HG02798 (cell line): ENCODE measurements around the gene AFMID.

Source experiments
- ATAC-seq: cut with Tn5 transposase; IDR thresholded peaks from one replicate; pipeline ENCODE4 v1.9.1; 2021; ENCODE audit warnings: mild to moderate bottlenecking; ENCODE audit not compliant: unreplicated experiment, poor library complexity

AFMID gene

DNA sequence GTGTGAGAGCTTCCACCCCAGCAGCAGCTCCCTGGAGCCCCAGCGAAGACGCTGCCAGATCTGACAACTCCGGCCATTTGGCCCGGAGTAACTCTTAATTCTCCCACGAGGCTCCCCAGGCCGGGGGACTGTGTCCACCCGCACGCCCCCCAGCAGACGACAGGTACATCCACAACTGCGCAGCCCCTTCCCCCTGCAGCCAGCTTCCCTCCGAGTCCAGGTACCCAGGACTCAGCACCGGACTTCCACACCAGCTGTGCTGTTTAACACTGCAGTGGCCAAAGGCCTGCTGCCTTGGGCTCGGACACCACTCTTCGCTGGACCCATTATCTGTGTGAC lies 11.6 kb upstream of the AFMID start:
- no peak for ATAC-seq

DNA sequence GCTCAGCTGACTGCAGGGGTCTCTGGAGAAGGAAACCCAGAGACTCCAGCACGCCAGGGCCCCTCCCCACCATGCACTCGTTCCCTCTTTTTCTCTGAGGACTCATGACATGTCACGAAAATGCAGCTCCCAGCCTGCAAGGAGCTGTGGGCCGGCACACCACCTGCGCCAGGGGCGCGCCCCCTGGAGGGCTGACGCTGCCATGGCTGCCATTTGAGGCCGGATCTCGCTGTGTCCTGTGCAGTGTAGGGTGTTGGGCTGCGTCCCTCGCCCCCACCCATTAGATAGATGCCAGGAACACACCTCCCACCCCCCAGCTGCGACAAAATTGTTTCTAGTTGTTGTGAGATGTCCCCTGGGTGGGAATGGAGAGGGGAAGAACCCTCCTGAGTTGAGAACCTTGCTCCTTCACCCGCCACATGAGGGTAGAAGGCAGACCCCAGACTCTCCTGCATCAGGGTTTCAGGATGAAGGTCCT lies 10.6 kb upstream of the AFMID start:
- peak; percentile 49 for ATAC-seq

DNA sequence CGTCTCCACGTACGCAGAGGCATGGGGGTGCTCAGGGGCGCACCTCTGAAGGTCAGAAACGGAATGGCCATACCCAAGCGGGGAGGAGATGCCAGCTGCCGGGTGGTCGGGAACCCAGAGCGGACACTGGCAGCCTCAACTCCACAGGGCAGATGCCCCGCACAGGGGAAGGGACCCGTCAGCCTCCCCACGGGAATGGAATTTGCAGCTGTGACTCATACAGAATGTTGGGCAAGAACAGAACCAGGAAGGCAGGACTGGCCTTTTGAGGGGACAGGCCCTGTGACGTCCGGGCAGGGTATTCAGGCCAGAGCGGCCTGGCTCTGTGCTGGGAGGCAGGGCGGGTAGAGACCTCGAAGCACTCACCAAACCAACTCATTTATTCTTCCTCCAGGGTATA lies 7.8 kb upstream of the AFMID start:
- ATAC-seq, result no peak

DNA sequence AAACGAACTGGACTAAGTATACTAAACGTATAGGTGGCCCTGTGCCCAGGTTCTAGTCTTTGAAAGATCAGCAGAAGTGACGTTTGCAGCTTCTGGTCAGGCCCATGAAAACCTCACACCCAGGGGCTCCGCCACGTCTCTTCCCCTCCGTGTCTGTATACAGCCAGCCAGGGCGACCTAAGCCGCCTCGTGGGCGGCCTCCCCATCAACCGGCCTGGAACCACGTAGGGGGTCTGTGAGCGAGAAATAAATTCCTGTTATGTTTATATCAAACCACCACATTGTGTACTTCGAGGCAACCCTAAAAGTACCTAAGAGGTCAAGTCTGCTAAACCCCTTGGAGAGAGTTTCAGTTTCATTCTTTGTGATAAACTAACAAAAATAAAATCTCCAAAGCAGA lies 7.1 kb upstream of the AFMID start:
- ATAC-seq, result no peak

DNA sequence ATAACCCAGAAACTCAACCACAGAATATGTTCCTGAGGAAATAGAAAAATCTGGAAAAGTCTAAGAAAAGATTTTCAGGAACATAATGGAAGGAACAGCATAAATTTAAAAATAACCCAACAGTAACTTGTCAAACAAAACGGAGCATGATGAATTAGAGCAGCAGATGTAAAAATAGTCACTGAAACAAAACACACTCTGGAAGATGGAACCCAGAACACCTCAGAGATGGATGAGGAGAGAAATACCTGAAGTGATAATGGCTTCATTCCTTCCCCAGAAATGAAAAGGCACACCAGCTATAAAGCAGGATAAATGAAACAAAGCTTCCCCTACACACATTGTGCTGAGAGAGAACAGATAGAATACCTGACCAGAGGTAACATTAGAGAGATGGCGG lies 6.7 kb upstream of the AFMID start:
- no peak for ATAC-seq

DNA sequence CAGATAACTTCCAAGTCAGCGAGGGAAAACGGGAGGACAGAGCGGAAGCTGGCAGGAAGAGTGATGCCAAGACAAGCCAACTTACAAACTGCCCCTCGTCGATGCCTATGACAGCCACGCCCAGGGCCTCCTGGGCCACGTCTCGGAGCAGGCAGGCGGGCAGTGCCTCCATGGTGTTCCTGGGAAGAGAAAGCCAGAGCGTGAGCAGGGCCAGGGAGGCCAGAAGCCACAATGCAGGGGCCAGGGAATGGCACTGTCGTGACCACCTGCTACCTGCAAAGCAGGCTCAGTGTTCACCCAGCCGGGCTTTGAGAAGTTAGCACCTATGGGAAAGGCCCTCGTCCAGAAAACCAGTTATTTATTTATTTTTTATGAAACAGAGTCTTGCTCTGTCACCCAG lies 4.7 kb upstream of the AFMID start:
- no peak for ATAC-seq

DNA sequence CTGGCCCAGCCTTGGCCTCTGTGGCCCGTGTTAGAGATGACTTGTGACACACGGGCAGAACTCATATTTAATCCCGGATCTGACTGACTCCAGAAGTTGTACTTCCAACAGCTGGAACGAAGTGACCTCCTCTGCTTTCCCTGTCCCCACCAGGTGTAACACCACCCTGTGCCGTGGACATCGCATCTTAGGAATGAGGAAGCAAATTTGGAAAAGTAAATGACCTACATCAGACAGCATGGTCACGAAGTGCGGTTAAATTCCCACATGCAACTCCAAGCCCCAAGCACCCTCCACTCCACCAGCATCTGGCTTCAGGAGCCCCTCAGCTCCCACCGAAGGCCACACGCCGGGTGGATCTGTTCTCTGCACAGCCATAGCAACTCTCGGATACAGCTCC lies 3.2 kb upstream of the AFMID start:
- no peak for ATAC-seq

DNA sequence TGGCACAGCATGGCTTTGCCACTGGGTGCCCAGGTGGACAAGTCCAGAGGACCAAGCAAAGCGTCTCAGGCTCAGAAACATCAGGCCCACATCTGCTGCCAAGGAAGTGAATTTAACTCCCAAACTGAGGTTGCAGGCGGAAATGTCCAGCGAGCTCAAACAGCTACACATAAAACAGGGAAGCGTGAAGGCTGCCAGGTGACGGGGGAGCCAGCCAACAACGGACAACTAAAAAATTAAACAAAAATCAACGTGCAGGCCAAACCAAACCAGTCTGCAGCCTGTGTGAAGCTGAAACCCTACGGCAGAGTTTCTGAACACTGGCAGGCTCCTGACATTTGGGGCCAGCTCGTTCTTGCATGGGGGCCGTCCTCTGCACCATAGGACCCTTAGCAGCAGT lies 2.8 kb upstream of the AFMID start:
- ATAC-seq, result no peak

DNA sequence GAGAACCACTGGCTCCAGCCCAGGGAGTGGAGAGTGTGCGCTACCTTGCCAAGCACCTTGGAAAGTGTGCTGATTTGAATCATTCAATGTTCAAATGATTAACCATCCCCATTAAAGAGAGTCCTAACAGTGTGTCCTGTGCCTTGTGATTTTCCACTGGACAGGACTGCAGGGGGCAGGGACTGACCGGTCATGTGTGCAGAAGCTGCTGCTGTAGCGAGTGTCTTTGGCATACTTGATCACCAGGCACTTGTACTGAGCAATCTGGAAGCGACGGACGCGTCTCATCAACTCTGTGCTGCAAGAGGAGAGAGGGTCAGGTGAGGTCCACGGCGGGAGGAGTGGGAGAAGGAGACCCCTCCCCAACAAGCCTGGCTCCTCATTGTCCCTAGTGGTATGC lies 2.3 kb upstream of the AFMID start:
- no peak for ATAC-seq

DNA sequence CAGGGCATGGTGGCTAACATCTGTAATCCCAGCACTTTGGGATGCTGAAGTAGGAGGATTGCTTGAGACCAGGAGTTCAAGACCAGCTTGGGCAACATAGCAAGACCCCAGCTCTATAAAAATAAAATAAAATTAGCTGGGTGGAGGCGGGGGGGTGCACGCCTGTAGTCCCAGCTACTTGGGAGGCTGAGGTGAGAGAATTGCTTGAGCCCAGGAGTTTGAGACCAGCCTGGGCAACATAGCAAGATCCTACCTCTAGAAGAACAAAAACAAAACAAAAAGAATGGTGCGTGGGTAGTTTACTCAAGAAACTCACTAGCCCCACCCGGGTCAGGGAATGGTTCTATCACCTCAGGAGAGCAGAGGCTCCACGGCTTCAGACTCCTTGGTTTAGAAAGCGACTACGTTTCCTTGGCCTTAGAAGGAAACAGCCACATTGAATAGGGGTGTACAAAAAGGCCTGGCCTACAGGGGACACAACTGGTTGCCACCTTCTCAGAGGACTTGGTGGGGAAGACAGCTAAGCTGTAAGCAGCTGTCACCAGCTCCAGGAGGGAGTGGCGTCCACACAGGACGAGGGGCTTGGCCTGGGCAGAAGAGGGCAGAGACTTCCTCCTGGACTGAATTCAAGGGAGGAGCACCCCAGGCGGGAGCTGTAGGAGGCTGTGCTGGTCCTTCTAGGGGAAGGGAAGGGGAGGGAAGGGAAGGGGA lies 1.0 kb upstream of the AFMID start:
- no peak for ATAC-seq

DNA sequence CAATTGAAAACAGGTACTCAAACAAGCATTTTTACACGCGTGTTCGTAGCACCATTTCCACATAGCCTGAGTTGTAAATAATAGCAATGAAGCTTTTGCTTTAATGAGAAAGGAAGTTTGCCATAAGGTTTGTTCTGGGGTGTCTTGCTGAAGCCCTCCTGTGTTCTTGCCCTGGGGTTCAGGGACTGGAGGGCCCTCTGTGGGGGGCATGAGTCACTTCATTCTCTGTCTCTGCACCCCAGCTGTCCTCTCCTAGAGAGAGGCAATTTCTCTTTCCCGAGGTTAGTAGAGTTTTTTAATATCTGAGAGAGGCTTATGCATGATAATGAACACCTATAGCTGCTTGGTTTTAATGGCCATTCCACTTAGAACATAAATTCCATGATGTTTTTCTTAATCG lies 9.6 kb downstream of the AFMID start:
- no peak for ATAC-seq

DNA sequence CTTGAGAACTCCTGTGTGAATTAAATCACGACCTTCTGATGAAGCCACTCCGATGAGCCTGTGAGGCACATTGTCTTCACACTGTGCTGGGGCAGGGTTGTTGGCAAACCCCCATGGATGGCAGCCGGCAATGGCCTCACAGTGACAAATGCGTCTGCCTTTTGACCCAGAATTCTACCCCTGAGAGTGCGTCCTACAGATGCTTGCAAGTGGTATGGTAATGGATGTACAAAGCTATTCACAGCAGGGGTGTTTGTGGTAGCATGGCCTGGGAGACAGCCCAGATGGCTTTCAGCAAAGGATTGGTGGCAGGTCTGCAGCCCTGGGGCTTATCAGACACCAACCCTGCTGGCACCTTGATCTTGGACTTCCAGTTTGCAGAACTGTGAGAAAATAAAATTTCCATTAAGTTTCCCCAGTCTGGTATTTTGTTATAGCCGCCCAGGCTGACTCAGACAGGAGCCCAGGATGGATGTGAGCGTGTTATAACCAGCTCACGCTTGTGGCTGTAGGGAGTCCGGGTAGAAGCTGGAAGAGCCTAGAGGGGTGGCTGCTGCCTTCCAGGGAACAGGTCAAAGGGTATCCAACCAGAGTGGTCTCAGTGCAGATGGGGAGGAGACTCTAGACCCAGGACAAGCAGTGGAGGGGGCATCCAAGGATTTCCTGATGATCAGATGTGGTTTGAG lies 10.1 kb downstream of the AFMID start:
- ATAC-seq, result no peak

DNA sequence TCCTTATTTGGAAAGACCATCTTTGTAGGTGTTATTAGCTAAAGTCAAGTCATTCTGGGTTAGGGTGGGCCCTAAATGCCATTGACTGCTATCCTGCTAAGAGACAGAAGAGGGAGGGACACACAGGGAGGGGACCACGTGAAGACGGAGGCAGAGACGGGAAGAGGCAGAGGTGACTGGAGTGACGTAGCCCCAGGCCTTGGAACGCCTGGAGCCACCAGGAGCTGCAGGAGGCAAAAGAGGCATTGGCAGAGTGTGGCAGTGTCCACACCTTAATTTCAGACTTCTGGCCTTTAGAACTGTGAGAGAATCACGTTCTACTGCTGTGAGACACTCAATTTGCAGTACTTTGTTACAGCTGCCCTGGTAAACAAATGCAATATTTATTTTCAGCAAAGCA lies 13.3 kb downstream of the AFMID start:
- no peak for ATAC-seq

DNA sequence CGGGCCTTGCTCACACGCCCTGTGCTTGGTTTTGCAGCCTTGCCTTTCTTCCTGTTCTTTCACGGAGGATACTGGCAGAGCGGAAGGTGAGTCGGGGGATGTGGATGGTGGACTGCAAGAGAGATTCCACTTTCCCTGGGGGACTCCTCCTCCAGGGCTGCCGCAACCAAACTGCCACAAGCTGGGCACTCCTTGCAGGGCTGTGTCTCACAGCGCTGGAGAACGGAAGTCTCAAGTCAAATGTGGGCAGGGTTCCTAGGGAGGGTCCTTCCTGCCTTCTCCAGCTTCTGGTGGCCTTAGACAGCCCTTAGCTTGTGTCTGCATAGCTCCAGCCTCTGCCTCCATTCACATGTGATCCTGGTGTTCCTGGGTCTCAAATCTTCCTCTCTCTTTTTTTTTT lies 15.5 kb downstream of the AFMID start:
- ATAC-seq, result no peak

DNA sequence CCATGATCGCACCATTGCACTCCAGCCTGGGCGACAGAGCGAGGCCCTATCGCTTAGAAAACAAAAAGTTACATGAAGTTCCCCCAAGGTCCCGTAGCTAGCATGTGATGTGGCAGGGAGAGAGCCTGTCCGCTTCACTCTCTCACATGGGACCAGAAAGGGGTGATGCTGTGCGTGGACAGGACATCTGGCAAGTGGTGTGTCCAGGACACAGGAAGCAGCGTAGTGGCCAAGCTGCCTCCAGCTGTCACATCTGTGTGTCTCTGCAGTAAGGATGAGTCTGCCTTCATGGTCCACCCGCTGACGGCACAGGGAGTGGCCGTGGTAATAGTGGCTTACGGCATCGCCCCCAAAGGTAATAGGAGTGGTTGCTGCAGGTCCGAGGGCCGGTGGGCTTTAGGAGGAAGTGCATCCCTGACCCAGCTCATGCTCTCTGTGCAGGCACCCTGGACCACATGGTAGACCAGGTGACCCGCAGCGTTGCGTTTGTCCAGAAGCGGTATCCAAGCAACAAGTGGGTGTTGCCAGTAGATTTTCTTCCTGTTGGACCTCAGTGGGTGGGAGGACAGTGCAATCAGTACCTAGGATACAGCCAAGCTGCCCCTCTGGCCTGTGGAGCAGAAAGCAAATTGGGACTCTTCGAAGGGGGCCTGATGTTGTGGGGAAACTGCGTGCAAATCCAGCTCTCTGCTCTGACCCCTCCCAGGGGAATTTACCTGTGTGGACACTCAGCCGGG lies 17.4 kb downstream of the AFMID start:
- no peak for ATAC-seq

DNA sequence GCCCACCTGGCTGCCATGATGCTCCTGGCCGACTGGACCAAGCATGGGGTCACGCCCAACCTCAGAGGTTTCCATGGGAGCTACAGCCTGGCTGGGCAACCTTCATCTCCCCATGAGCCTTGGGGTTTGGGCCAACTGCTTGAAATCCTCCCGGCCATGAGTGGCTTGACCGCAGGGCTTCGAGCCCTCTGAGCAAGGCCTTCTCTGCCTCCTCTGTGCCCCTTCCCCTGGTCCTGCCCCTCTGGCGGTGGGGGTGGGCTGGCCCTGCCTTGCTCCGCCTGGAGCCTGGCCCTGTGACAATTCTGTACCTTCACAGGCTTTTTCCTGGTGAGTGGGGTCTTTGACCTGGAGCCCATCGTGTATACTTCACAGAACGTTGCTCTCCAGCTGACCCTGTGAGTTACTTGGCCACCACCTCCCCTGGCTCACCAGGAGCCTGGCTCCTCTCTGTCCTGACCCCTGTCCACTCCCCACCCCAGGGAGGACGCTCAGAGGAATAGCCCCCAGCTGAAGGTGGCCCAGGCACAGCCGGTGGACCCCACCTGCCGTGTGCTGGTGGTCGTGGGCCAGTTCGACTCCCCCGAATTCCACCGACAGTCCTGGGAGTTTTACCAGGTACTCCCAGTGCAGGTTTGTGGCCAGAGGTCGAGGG lies 18.1 kb downstream of the AFMID start:
- ATAC-seq, result no peak

DNA sequence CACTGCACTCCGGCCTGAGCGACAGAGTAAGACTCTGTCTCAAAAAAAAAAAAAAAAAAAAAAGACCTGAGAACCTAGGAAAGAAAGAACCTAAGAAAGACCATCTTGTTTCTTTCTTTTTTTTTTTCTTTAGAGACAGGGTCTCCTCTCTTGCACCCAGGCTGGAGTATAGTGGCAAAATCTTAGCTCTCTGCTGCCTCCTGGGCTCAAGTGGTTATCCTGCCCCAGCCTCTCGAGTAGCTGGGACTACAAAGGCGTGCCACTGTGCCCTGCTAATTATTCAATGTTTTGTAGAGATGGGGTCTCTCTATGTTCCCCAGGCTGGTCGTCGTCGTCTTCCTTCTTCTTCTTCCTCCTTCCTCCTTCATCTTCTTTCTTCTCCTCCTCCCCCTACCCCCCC lies 19.1 kb downstream of the AFMID start:
- ATAC-seq, result no peak

DNA sequence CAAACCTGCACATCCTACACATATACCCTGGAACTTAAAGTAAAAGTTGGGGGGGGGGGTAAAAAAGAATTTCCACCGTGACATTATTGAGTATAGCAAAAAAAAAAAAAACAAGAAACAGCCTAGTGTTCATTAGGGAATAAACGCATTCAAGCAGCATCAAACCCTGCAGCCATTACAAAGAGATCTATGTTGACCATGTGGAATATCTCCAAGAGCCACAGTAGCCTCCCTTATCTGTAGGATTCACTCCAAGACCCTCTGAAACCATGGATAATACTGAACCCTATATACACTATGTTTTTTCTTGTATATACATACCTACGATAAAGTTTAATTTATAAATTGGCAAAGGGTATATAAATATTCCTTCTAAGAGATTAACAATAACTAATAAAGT lies 21.3 kb downstream of the AFMID start:
- no peak for ATAC-seq

DNA sequence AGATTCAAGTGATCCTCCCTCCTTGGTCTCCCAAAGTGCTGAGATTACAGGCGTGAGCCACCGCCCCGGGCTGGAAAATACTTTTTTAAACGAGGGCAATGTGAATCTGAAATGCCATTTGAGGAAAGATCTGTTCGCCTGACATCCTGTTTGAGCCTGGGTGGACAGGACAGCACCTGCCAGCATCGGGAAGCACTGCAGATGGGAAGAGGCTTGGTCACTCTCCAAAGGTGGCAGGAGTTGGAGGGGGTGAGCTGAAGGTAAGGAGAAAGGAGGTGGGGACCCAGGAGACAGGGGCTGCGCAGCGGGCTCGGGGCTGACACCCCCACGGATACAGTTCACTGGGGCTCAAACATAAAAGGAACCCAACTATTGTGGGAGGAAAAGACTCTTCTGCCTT lies 22.9 kb downstream of the AFMID start:
- ATAC-seq, result no peak

DNA sequence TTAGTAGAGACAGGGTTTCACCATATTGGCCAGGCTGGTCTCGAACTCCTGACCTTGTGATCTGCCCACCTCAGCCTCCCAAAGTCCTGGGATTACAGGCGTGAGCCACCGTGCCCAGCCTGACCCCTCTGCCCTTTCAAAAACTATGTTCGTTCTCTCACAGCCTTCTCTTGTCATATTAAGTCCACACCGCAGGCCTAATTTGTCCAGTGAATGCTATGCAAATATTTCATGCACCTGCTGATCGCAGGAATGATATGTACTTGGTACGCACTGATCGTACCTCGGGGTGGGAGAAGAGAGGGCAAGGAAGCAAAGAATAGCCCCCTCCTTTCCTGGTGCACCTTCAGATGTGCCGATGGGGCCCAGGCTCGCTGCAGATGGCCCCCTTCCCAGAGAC lies 23.9 kb downstream of the AFMID start:
- ATAC-seq, result no peak

DNA sequence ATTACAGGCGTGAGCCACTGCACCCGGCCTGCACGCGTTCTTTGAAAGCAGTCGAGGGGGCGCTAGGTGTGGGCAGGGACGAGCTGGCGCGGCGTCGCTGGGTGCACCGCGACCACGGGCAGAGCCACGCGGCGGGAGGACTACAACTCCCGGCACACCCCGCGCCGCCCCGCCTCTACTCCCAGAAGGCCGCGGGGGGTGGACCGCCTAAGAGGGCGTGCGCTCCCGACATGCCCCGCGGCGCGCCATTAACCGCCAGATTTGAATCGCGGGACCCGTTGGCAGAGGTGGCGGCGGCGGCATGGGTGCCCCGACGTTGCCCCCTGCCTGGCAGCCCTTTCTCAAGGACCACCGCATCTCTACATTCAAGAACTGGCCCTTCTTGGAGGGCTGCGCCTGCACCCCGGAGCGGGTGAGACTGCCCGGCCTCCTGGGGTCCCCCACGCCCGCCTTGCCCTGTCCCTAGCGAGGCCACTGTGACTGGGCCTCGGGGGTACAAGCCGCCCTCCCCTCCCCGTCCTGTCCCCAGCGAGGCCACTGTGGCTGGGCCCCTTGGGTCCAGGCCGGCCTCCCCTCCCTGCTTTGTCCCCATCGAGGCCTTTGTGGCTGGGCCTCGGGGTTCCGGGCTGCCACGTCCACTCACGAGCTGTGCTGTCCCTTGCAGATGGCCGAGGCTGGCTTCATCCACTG lies 27.0 kb downstream of the AFMID start, which contains the start of gene BIRC5:
BIRC5 (plus strand) TSS at position 238 of the 690 bp plus-strand sequence; CDS start at position 302, 64 bp downstream.
- ATAC-seq, result peak; percentile 93
